Suprapubic skin (tissue), 3 donors: Measurements from ENCODE around the gene ITGAL.

ENCODE experiments used
- CTCF ChIP-seq, 2 donors: fragments of 200-600 bp in 1 of 2; fragments of 450-650 bp in 1 of 2; sonication (generic) in 1 of 2; IDR thresholded peaks; one replicate each; pipeline ENCODE4 v1.5.1; 2016 to 2019; ENCODE audit warnings: antibody characterized with exemption in 2 of 2, mild to moderate bottlenecking in 1 of 2, moderate library complexity in 1 of 2
- EP300 ChIP-seq: sonication (generic); formaldehyde crosslinking; IDR thresholded peaks from one replicate; pipeline ENCODE4 v1.6.1; 2017; ENCODE audit warnings: antibody characterized with exemption
- POLR2A ChIP-seq, 2 donors: fragments of 450-650 bp; IDR thresholded peaks; one replicate each; pipeline ENCODE4 v1.6.1; 2017; ENCODE audit warnings: antibody characterized with exemption in 2 of 2, mild to moderate bottlenecking in 2 of 2, moderate library complexity in 2 of 2

DNA sequence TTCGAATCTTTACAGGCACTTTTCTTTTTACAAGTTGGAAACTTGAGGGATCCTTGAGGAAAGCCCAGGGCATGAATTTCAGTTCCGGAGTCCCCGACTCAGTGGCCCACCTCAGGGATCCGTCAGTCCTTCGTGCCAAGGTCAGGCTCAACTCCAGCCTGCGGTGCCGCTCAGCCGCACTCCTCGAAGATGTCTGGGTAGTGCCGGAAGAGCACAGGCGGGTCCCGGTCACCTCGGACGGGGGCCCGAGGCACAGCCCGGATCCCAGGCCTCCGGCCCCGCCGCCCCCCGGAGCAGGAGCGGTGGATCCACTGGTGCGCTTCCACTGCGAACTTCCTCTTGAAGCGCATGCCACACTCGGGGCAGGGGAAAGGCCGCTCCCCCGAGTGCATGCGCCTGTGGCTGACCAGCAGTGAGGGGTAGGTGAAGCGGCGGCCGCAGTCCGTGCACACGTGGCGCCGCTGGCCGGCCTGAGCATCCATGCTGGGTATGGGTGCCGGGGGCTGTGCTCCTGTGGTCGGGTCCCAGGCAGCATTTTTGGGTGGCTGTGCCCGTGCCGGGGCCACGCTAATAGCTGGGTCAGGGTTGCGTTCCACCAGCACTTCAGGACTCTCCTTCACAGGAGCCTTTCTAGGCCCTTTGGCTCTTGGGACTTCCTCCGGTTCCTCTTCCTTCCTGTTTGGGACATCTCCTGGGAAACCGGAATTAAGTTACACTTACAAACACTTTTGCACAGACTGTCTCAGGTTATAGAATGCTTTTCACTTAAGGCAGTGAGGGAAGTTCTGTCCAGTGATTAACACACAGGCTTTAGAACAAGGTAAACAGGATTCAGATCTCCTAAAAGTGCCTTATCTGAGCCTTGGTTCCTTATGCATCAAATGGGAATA is 97.4 kb downstream of the ITGAL start:
- TF ChIP-seq CTCF (IDR thresholded peaks at IDR 0.05) (no peak), POLR2A (IDR thresholded peaks at IDR 0.05) (no peak), EP300 (no peak)
